Smooth muscle cell of the brain vasculature (primary cell): ENCODE data around the gene CEACAM7.
A peak's percentile ranks its signal among the peaks of the same experiment; 100 is the strongest.
"Not testable (repeated sequence)": the region's sequence is repeated elsewhere in the genome, so short reads cannot be mapped to it uniquely, and the experiment has no call there.

ENCODE experiments used
- DNase-seq: peaks from one replicate; pipeline ENCODE4 v3.0.0-alpha.2; 2012; ENCODE audit warnings: low read depth, low spot score

CEACAM7 gene

GRCh38 chr19:41656756-41657155 is 31.3 kb downstream of the CEACAM7 start:
- DNase-seq = not testable (repeated sequence)

- no peak for DNase-seq
Measured at GRCh38 chr19:41652250-41652649, 35.8 kb downstream of the CEACAM7 start.

GRCh38 chr19:41649827-41650226 is 38.2 kb downstream of the CEACAM7 start:
- DNase-seq = no peak

GRCh38 chr19:41646589-41647204 is 41.4 kb downstream of the CEACAM7 start:
- no peak for DNase-seq

GRCh38 chr19:41641879-41642485 is 46.1 kb downstream of the CEACAM7 start:
- DNase-seq = peak; percentile 17

GRCh38 chr19:41638641-41639081 is 49.4 kb downstream of the CEACAM7 start:
- no peak for DNase-seq

- DNase-seq = no peak
Measured at GRCh38 chr19:41637484-41637883, 50.6 kb downstream of the CEACAM7 start.

GRCh38 chr19:41627966-41628675 is 59.9 kb downstream of the CEACAM7 start:
- no peak for DNase-seq

GRCh38 chr19:41626877-41627276 is 61.2 kb downstream of the CEACAM7 start, which contains the start of gene CEACAM4:
Gene CEACAM4 (minus strand): TSS chr19:41627074. CDS start chr19:41626963, 111 bp downstream.
- DNase-seq = no peak

GRCh38 chr19:41626278-41626677 is 61.8 kb downstream of the CEACAM7 start:
- DNase-seq = no peak

GRCh38 chr19:41624937-41625336 is 63.1 kb downstream of the CEACAM7 start:
- DNase-seq = no peak

- DNase-seq = no peak
Measured at GRCh38 chr19:41624515-41624914, 63.6 kb downstream of the CEACAM7 start.

GRCh38 chr19:41623360-41623759 is 64.7 kb downstream of the CEACAM7 start:
- no peak for DNase-seq
